ENCODE results near the gene RPL6.

RPL6 gene

GRCh38 chr12:112370868-112371510, 38.4 kb downstream of the RPL6 start:
- DNase-seq, result no peak

- no peak for DNase-seq
Measured at GRCh38 chr12:112370199-112370598, 39.2 kb downstream of the RPL6 start.

- no peak for DNase-seq
Measured at GRCh38 chr12:112368856-112369255, 40.5 kb downstream of the RPL6 start.

- DNase-seq, result no peak
Measured at GRCh38 chr12:112367965-112368364, 41.4 kb downstream of the RPL6 start.

- DNase-seq, result no peak
Measured at GRCh38 chr12:112362310-112362709, 47.1 kb downstream of the RPL6 start.

GRCh38 chr12:112361271-112361670, 48.1 kb downstream of the RPL6 start:
- no peak for DNase-seq

- DNase-seq, result no peak
Measured at GRCh38 chr12:112359290-112359689, 50.1 kb downstream of the RPL6 start.

- DNase-seq, result no peak
Measured at GRCh38 chr12:112357214-112357613, 52.2 kb downstream of the RPL6 start.
